ENCODE results near the gene CTXND1. TPM values are rescaled to one million over a fixed set of nuclear protein-coding genes. Genes with fewer than 3 reads are reported as not detected.

Gene CTXND1
- total RNA-seq, 1 experiment from 2014 or later = not detected

GRCh38 chr15:80274554-80274953 lies 22.5 kb upstream of the CTXND1 start:
- no peak for TF ChIP-seq CTCF (IDR thresholded peaks at IDR 0.05; ENCODE audit: unreplicated experiment)
- intact Hi-C loops (cut with micrococcal nuclease) = no loop called here
- Mint-ChIP-seq H3K9me3 (ENCODE audit: unreplicated experiment) (no peaks in the 10 kb centered on the region), H3K4me3 (ENCODE audit: unreplicated experiment) (no peak overlapping the region), H3K36me3 (ENCODE audit: insufficient read depth, unreplicated experiment) (no peaks in the 10 kb centered on the region), H3K27ac (ENCODE audit: low read depth, unreplicated experiment) (no peak overlapping the region), H3K4me1 (ENCODE audit: insufficient read depth, unreplicated experiment) (no peaks in the 10 kb centered on the region), H3K27me3 (ENCODE audit: insufficient read depth, unreplicated experiment) (peaks cover 25% of the 10 kb centered on the region)
- no peak for DNase-seq (ENCODE audit: unreplicated experiment)
- CTCF ChIA-PET = interaction anchor here (1.9 kb wide), 1 partner anchor 35 kb away, joined by 9 read pairs; no protein-coding TSS in a partner anchor
- POLR2A ChIA-PET = no interaction called here
- no TSS peak for BruUV-seq (replicated peaks)

- CTCF ChIA-PET = no interaction called here
- POLR2A ChIA-PET = interaction anchor here (0.7 kb wide), 2 partner anchors 35 to 90 kb away, joined by 3 read pairs; no protein-coding TSS in a partner anchor
- DNase-seq (ENCODE audit: unreplicated experiment) = no peak
- H3K27ac Mint-ChIP-seq (ENCODE audit: low read depth, unreplicated experiment) = no peak overlapping the region
- intact Hi-C loops (cut with micrococcal nuclease) = no loop called here
- no peaks in the 10 kb centered on the region for H3K9me3 Mint-ChIP-seq (ENCODE audit: unreplicated experiment)
- H3K36me3 Mint-ChIP-seq (ENCODE audit: insufficient read depth, unreplicated experiment) = no peaks in the 10 kb centered on the region
- BruUV-seq (replicated peaks) = no TSS peak
- peaks cover 41% of the 10 kb centered on the region for H3K27me3 Mint-ChIP-seq (ENCODE audit: insufficient read depth, unreplicated experiment)
- H3K4me3 Mint-ChIP-seq (ENCODE audit: unreplicated experiment) = no peak overlapping the region
- no peaks in the 10 kb centered on the region for H3K4me1 Mint-ChIP-seq (ENCODE audit: insufficient read depth, unreplicated experiment)
- no peak for TF ChIP-seq CTCF (IDR thresholded peaks at IDR 0.05; ENCODE audit: unreplicated experiment)
These were observed 21.0 kb upstream of the CTXND1 start for GRCh38 chr15:80272987-80273386.

- POLR2A ChIA-PET = no interaction called here
- Mint-ChIP-seq H3K36me3 (ENCODE audit: insufficient read depth, unreplicated experiment) (no peaks in the 10 kb centered on the region), H3K4me3 (ENCODE audit: unreplicated experiment) (no peak overlapping the region), H3K27ac (ENCODE audit: low read depth, unreplicated experiment) (no peak overlapping the region), H3K9me3 (ENCODE audit: unreplicated experiment) (no peaks in the 10 kb centered on the region), H3K4me1 (ENCODE audit: insufficient read depth, unreplicated experiment) (no peaks in the 10 kb centered on the region), H3K27me3 (ENCODE audit: insufficient read depth, unreplicated experiment) (peaks cover 51% of the 10 kb centered on the region)
- CTCF ChIA-PET = interaction anchor here (0.5 kb wide), 1 partner anchor 105 kb away, joined by 3 read pairs; no protein-coding TSS in a partner anchor
- intact Hi-C loops (cut with micrococcal nuclease) = no loop called here
- BruUV-seq (replicated peaks) = no TSS peak
- no peak for DNase-seq (ENCODE audit: unreplicated experiment)
- TF ChIP-seq CTCF (IDR thresholded peaks at IDR 0.05; ENCODE audit: unreplicated experiment) = no peak
These were observed 18.5 kb upstream of the CTXND1 start for GRCh38 chr15:80270472-80270871.

- POLR2A ChIA-PET = no interaction called here
These were observed 16.1 kb upstream of the CTXND1 start for GRCh38 chr15:80268101-80268500.

More at GRCh38 chr15:80268101-80268500, 16.1 kb upstream of the CTXND1 start:
- H3K9me3 Mint-ChIP-seq (ENCODE audit: unreplicated experiment) = no peaks in the 10 kb centered on the region
- H3K4me1 Mint-ChIP-seq (ENCODE audit: insufficient read depth, unreplicated experiment) = no peaks in the 10 kb centered on the region
- no peak overlapping the region for H3K27ac Mint-ChIP-seq (ENCODE audit: low read depth, unreplicated experiment)
- CTCF ChIA-PET = interaction anchor here (1.0 kb wide), 1 partner anchor 25 kb away, joined by 3 read pairs; no protein-coding TSS in a partner anchor
- BruUV-seq (replicated peaks) = no TSS peak
- no peak overlapping the region for H3K4me3 Mint-ChIP-seq (ENCODE audit: unreplicated experiment)
- H3K36me3 Mint-ChIP-seq (ENCODE audit: insufficient read depth, unreplicated experiment) = no peaks in the 10 kb centered on the region
- DNase-seq (ENCODE audit: unreplicated experiment) = no peak
- no peak for TF ChIP-seq CTCF (IDR thresholded peaks at IDR 0.05; ENCODE audit: unreplicated experiment)
- intact Hi-C loops (cut with micrococcal nuclease) = no loop called here
- H3K27me3 Mint-ChIP-seq (ENCODE audit: insufficient read depth, unreplicated experiment) = peaks cover 51% of the 10 kb centered on the region
